ENCODE data around the gene TCEAL3.
"Not testable (repeated sequence)": the region's sequence is repeated elsewhere in the genome, so short reads cannot be mapped to it uniquely, and the experiment has no call there.

Gene TCEAL3

GRCh38 chrX:103640401-103641155 lies 32.8 kb downstream of the TCEAL3 start:
- TF ChIP-seq CTCF (IDR thresholded peaks at IDR 0.05; ENCODE audit: low read depth, low read length), result no peak
- TF ChIP-seq MYC (IDR thresholded peaks at IDR 0.05; ENCODE audit: low read depth, low read length), result no peak
- TF ChIP-seq MAX (IDR thresholded peaks at IDR 0.05; ENCODE audit: low read depth, low read length), result no peak
- TF ChIP-seq POLR2A (IDR thresholded peaks at IDR 0.05; ENCODE audit: extremely low read depth, insufficient read length), result no peak
- H3K4me3 ChIP-seq (ENCODE audit: low read depth, low read length), result no peak overlapping the region
- DNase-seq (ENCODE audit: low read depth), result no peak

GRCh38 chrX:103644125-103644524 lies 36.4 kb downstream of the TCEAL3 start:
- no peak for DNase-seq (ENCODE audit: low read depth)
- no peak for TF ChIP-seq MAX (IDR thresholded peaks at IDR 0.05; ENCODE audit: low read depth, low read length)
- TF ChIP-seq POLR2A (IDR thresholded peaks at IDR 0.05; ENCODE audit: extremely low read depth, insufficient read length), result no peak
- no peak overlapping the region for H3K4me3 ChIP-seq (ENCODE audit: low read depth, low read length)

- H3K4me3 ChIP-seq (ENCODE audit: low read depth, low read length), result no peak overlapping the region
- no peak for TF ChIP-seq MAX (IDR thresholded peaks at IDR 0.05; ENCODE audit: low read depth, low read length)
- TF ChIP-seq CTCF (IDR thresholded peaks at IDR 0.05; ENCODE audit: low read depth, low read length), result no peak
- no peak for TF ChIP-seq MYC (IDR thresholded peaks at IDR 0.05; ENCODE audit: low read depth, low read length)
- TF ChIP-seq POLR2A (IDR thresholded peaks at IDR 0.05; ENCODE audit: extremely low read depth, insufficient read length), result no peak
- no peak for DNase-seq (ENCODE audit: low read depth)
These were observed 39.9 kb downstream of the TCEAL3 start for GRCh38 chrX:103647630-103648029.

- TF ChIP-seq MYC (IDR thresholded peaks at IDR 0.05; ENCODE audit: low read depth, low read length) (no peak), CTCF (IDR thresholded peaks at IDR 0.05; ENCODE audit: low read depth, low read length) (no peak), MAX (IDR thresholded peaks at IDR 0.05; ENCODE audit: low read depth, low read length) (no peak), POLR2A (IDR thresholded peaks at IDR 0.05; ENCODE audit: extremely low read depth, insufficient read length) (no peak)
- H3K4me3 ChIP-seq (ENCODE audit: low read depth, low read length), result no peak overlapping the region
- no peak for DNase-seq (ENCODE audit: low read depth)
These were observed 43.5 kb downstream of the TCEAL3 start for GRCh38 chrX:103651151-103651773.

- not testable (repeated sequence) for DNase-seq (ENCODE audit: low read depth); H3K4me3 ChIP-seq (ENCODE audit: low read depth, low read length)
These were observed 47.7 kb downstream of the TCEAL3 start for GRCh38 chrX:103655230-103656000.

- no peak for DNase-seq (ENCODE audit: low read depth)
- H3K4me3 ChIP-seq (ENCODE audit: low read depth, low read length), result no peak overlapping the region
- no peak for TF ChIP-seq MYC (IDR thresholded peaks at IDR 0.05; ENCODE audit: low read depth, low read length)
- no peak for TF ChIP-seq CTCF (IDR thresholded peaks at IDR 0.05; ENCODE audit: low read depth, low read length)
- TF ChIP-seq MAX (IDR thresholded peaks at IDR 0.05; ENCODE audit: low read depth, low read length), result no peak
- TF ChIP-seq POLR2A (IDR thresholded peaks at IDR 0.05; ENCODE audit: extremely low read depth, insufficient read length), result no peak
These were observed 48.9 kb downstream of the TCEAL3 start for GRCh38 chrX:103656617-103657016.

- not testable (repeated sequence) for DNase-seq (ENCODE audit: low read depth); H3K4me3 ChIP-seq (ENCODE audit: low read depth, low read length)
These were observed 49.3 kb downstream of the TCEAL3 start for GRCh38 chrX:103657066-103657465.

All from NB4 (cell line).